Lower lobe of right lung (tissue), 2 donors: Measurements from ENCODE around the gene CRABP2. TPM values are rescaled to one million over a fixed set of nuclear protein-coding genes. Genes with fewer than 3 reads are reported as not detected.

ENCODE experiments used
- ATAC-seq, 2 donors: fragments of 200-7000 bp; cut with Tn5 transposase; one replicate each; pipeline ENCODE4 v1.9.1; 2020 to 2022; ENCODE audit warnings: mild to moderate bottlenecking in 2 of 2, moderate library complexity in 2 of 2
- DNase-seq: peaks from one replicate; pipeline ENCODE4 v3.0.0-alpha.2; 2020
- H3K27ac ChIP-seq: fragments of 200-600 bp; one replicate; pipeline ENCODE4 v1.8.0; 2022
- H3K27me3 ChIP-seq: fragments of 200-600 bp; one replicate; pipeline ENCODE4 v1.8.0; 2022; ENCODE audit warnings: low read depth
- H3K36me3 ChIP-seq: fragments of 200-600 bp; one replicate; pipeline ENCODE4 v1.8.0; 2022; ENCODE audit warnings: mild to moderate bottlenecking
- H3K4me1 ChIP-seq: fragments of 200-600 bp; one replicate; pipeline ENCODE4 v1.8.0; 2022
- H3K4me3 ChIP-seq: fragments of 200-600 bp; one replicate; pipeline ENCODE4 v1.8.0; 2022; ENCODE audit warnings: mild to moderate bottlenecking
- H3K9me3 ChIP-seq: fragments of 200-600 bp; one replicate; pipeline ENCODE4 v1.8.0; 2022
- CTCF ChIP-seq: fragments of 200-600 bp; IDR thresholded peaks from one replicate; pipeline ENCODE4 v1.8.0; 2022; ENCODE audit warnings: antibody characterized with exemption, mild to moderate bottlenecking
- intact Hi-C: fragments of 100-400 bp; cut with DNase I; formaldehyde crosslinking; loops from one replicate; pipeline ENCODE4 v1.11.0; 2022
- total RNA-seq: library from RNA; stranded (reverse); fragmentation: NEBNext Ultra II Directional; extraction: Animal tissue kit (Norgen Biotek cat#: 25700); gene quantifications from one replicate; pipeline ENCODE4 v1.2.1, GENCODE V29; 2021
- donor health status: DM: no; HTN: yes; CAD: no; lungs with severe emphysema.

CRABP2 gene
- total RNA-seq, 1 donor from 2014 or later = 2.1 TPM

GRCh38 chr1:156676820-156677615, 28.4 kb downstream of the CRABP2 start, which contains the start of gene NES:
Gene NES (minus strand): TSS chr1:156677407. CDS start chr1:156677264, 143 bp downstream.
- H3K9me3 ChIP-seq = no peaks in the 10 kb centered on the region
- ATAC-seq = peak; percentile 72 to 74
- peaks cover 2% of the 10 kb centered on the region for H3K36me3 ChIP-seq
- H3K4me1 ChIP-seq = peaks cover 32% of the 10 kb centered on the region
- intact Hi-C loops = no loop called here
- H3K27ac ChIP-seq = peak within 1 kb of the TSS; percentile 82
- no peak for TF ChIP-seq CTCF
- DNase-seq = no peak
- H3K4me3 ChIP-seq = peak within 1 kb of the TSS; percentile 64
- H3K27me3 ChIP-seq = peaks cover 55% of the 10 kb centered on the region

- H3K4me3 ChIP-seq = peak overlapping the region; percentile 64
- H3K27me3 ChIP-seq = peaks cover 50% of the 10 kb centered on the region
- H3K4me1 ChIP-seq = peaks cover 32% of the 10 kb centered on the region
- H3K27ac ChIP-seq = peak overlapping the region; percentile 82
- H3K36me3 ChIP-seq = peaks cover 4% of the 10 kb centered on the region
- intact Hi-C loops = no loop called here
- ATAC-seq (peak; percentile 4 to 7), DNase-seq (no peak)
- no peaks in the 10 kb centered on the region for H3K9me3 ChIP-seq
- TF ChIP-seq CTCF = no peak
These were observed 29.1 kb downstream of the CRABP2 start for GRCh38 chr1:156676114-156676819.

GRCh38 chr1:156675210-156676113, 29.9 kb downstream of the CRABP2 start:
- peaks cover 41% of the 10 kb centered on the region for H3K27me3 ChIP-seq
- peaks cover 4% of the 10 kb centered on the region for H3K36me3 ChIP-seq
- TF ChIP-seq CTCF = no peak
- intact Hi-C loops = no loop called here
- H3K4me3 ChIP-seq = peak overlapping the region; percentile 64
- H3K27ac ChIP-seq = peak overlapping the region; percentile 82
- ATAC-seq (no peak), DNase-seq (no peak)
- no peaks in the 10 kb centered on the region for H3K9me3 ChIP-seq
- peaks cover 32% of the 10 kb centered on the region for H3K4me1 ChIP-seq

GRCh38 chr1:156673387-156674121, 31.8 kb downstream of the CRABP2 start:
- peak overlapping the region; percentile 41 for H3K27ac ChIP-seq
- DNase-seq (no peak), ATAC-seq (no peak)
- no peaks in the 10 kb centered on the region for H3K9me3 ChIP-seq
- H3K36me3 ChIP-seq = peaks cover 4% of the 10 kb centered on the region
- intact Hi-C loops = no loop called here
- H3K4me3 ChIP-seq = no peak overlapping the region
- H3K4me1 ChIP-seq = peaks cover 39% of the 10 kb centered on the region
- TF ChIP-seq CTCF = no peak
- peaks cover 30% of the 10 kb centered on the region for H3K27me3 ChIP-seq
